Activated T-helper 1 cell treated with Interleukin-2 at 50 U/mL for 16 hours (primary cell): ENCODE measurements around the gene SLC29A1.
"Not testable (repeated sequence)": the region's sequence is repeated elsewhere in the genome, so short reads cannot be mapped to it uniquely, and the experiment has no call there.

ENCODE experiments used
- DNase-seq: peaks from one replicate; pipeline ENCODE4 v3.0.0-alpha.2; 2020; ENCODE audit warnings: low read depth

The SLC29A1 gene

GRCh38 chr6:44222486-44223318, 693 bp upstream of the SLC29A1 start:
- DNase-seq: no peak

- no peak for DNase-seq
Observed at GRCh38 chr6:44224029-44224964, 902 bp downstream of the SLC29A1 start.

- no peak for DNase-seq
Observed at GRCh38 chr6:44224965-44225305, 1.5 kb downstream of the SLC29A1 start.

GRCh38 chr6:44225579-44226325, 2.4 kb downstream of the SLC29A1 start:
- DNase-seq: no peak

GRCh38 chr6:44226368-44227147, 3.2 kb downstream of the SLC29A1 start:
- DNase-seq: no peak

- no peak for DNase-seq
Observed at GRCh38 chr6:44227148-44227793, 3.9 kb downstream of the SLC29A1 start.

GRCh38 chr6:44228031-44228430, 4.6 kb downstream of the SLC29A1 start:
- DNase-seq: no peak

- DNase-seq: no peak
Observed at GRCh38 chr6:44228433-44228832, 5.0 kb downstream of the SLC29A1 start.

GRCh38 chr6:44228836-44229235, 5.4 kb downstream of the SLC29A1 start:
- DNase-seq: no peak

GRCh38 chr6:44229376-44230033, 6.1 kb downstream of the SLC29A1 start:
- no peak for DNase-seq

GRCh38 chr6:44230034-44230675, 6.8 kb downstream of the SLC29A1 start:
- no peak for DNase-seq

- DNase-seq: not testable (repeated sequence)
Observed at GRCh38 chr6:44231426-44231825, 8.0 kb downstream of the SLC29A1 start.

GRCh38 chr6:44232676-44233566, 9.5 kb downstream of the SLC29A1 start:
- DNase-seq: no peak

- no peak for DNase-seq
Observed at GRCh38 chr6:44233567-44234100, 10.2 kb downstream of the SLC29A1 start.

- DNase-seq: no peak
Observed at GRCh38 chr6:44234101-44235025, 11.0 kb downstream of the SLC29A1 start.

GRCh38 chr6:44235269-44235668, 11.9 kb downstream of the SLC29A1 start:
- no peak for DNase-seq

- DNase-seq: no peak
Observed at GRCh38 chr6:44235891-44236516, 12.6 kb downstream of the SLC29A1 start.
